Occipital lobe (tissue), 2 donors: ENCODE results near the gene DNPH1. TPM values are rescaled to one million over a fixed set of nuclear protein-coding genes. Genes with fewer than 3 reads are reported as not detected.

ENCODE experiments used
- DNase-seq: peaks from one replicate; lab custom pipeline; 2025; lab: John Stamatoyannopoulos, UW
- total RNA-seq: library from RNA; depleted of rRNA; stranded (reverse); fragments of >200 nt; gene quantifications from one replicate; pipeline ENCODE4 v1.2.3, GENCODE V29; 2014

DNPH1 gene
- total RNA-seq, 1 donor from 2014 or later = 16.1 TPM

- peak; percentile 89 for DNase-seq
Observed at GRCh38 chr6:43246301-43247113, 17.2 kb upstream of the DNPH1 start.

GRCh38 chr6:43243664-43244321 lies 14.5 kb upstream of the DNPH1 start:
- DNase-seq = no peak

- DNase-seq = peak; percentile 54
Observed at GRCh38 chr6:43242908-43243663, 13.8 kb upstream of the DNPH1 start, which contains the start of gene TTBK1. Gene TTBK1, plus strand, starts transcription at chr6:43243481. Its CDS starts 3,180 bp downstream, at chr6:43246661.

GRCh38 chr6:43241446-43241845 lies 12.2 kb upstream of the DNPH1 start:
- no peak for DNase-seq

GRCh38 chr6:43240950-43241349 lies 11.7 kb upstream of the DNPH1 start:
- DNase-seq = no peak

GRCh38 chr6:43239054-43239453 lies 9.8 kb upstream of the DNPH1 start:
- DNase-seq = no peak

GRCh38 chr6:43235841-43236240 lies 6.6 kb upstream of the DNPH1 start:
- no peak for DNase-seq

- no peak for DNase-seq
Observed at GRCh38 chr6:43231735-43232450, 2.6 kb upstream of the DNPH1 start.

- DNase-seq = no peak
Observed at GRCh38 chr6:43231053-43231452, 1.8 kb upstream of the DNPH1 start.

- no peak for DNase-seq
Observed at GRCh38 chr6:43229803-43230620, 731 bp upstream of the DNPH1 start.

GRCh38 chr6:43226192-43226851 lies 3.0 kb downstream of the DNPH1 start:
- DNase-seq = no peak

GRCh38 chr6:43223175-43223574 lies 6.1 kb downstream of the DNPH1 start:
- no peak for DNase-seq

GRCh38 chr6:43222418-43223059 lies 6.7 kb downstream of the DNPH1 start:
- DNase-seq = no peak

GRCh38 chr6:43221046-43221972 lies 8.0 kb downstream of the DNPH1 start:
- no peak for DNase-seq

GRCh38 chr6:43220439-43220951 lies 8.8 kb downstream of the DNPH1 start:
- DNase-seq = no peak

- DNase-seq = no peak
Observed at GRCh38 chr6:43219814-43220213, 9.5 kb downstream of the DNPH1 start.

GRCh38 chr6:43219119-43219518 lies 10.2 kb downstream of the DNPH1 start:
- DNase-seq = no peak

GRCh38 chr6:43217351-43217750 lies 11.9 kb downstream of the DNPH1 start:
- DNase-seq = no peak
